Measurements from ENCODE around the gene ATF7. TPM values are rescaled to one million over a fixed set of nuclear protein-coding genes. Genes with fewer than 3 reads are reported as not detected.

The ATF7 gene
- total and polyA plus RNA-seq, 2 of the 13 experiments (the other 11 are each of a cell fraction or from before 2014, with no cell fraction given): 9.6 to 16.2 TPM

DNA sequence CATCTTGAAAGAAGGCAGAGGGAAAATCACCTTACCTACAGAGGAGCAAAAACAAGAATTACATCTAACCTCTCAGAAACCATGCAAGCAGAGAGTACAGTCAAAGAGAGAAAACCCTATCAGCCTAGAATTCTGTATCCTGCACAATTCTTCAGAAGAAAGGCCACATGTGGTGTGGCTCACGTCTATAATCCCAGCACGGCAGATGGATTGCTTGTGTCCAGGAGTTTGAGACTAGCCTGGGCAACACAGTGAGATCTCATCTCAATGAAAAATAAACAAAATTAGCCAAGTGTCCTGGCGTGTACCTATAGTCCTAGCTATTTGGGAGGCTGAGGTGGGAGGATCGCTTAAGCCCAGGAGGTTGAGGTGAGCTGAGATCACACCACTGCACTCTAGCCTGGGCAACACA lies 48.2 kb downstream of the ATF7 start (continued):
- TF ChIP-seq PRDM15 (CRISPR knock-in tag; IDR thresholded peaks at IDR 0.05): no peak
- TF ChIP-seq ZNF24 (IDR thresholded peaks at IDR 0.05): no peak
- TF ChIP-seq ZNF160 (CRISPR knock-in tag; IDR thresholded peaks at IDR 0.05): no peak
- no peak for TF ChIP-seq SMYD3 (CRISPR knock-in tag; IDR thresholded peaks at IDR 0.05)

GRCh38 chr12:53575502-53576249 lies 50.5 kb downstream of the ATF7 start:
- ChIA-PET CTCF (ENCODE audit: low intra/inter-chr PET ratio, low total read pairs) (no interaction called here), POLR2A (no interaction called here)
- Histone ChIP-seq H3K4me2 (ENCODE audit: low read depth, low read length) (no peak overlapping the region), H3K4me1 (ENCODE audit: insufficient read depth, low read length) (peaks cover 6% of the 10 kb centered on the region; the same call in 1 of the 2 replicates), H3K4me3 (replicated peaks in 1 of 3; ENCODE audit: insufficient read depth in 1 of 3, low read depth in 2 of 3, low read length in 3 of 3) (no peak overlapping the region), H3K36me3 (replicated peaks in 1 of 2; ENCODE audit: control insufficient read depth in 1 of 2, insufficient read depth in 2 of 2, low read length in 2 of 2) (peaks cover 2 to 8% of the 10 kb centered on the region in 2 experiments; a peak in 3 of 5 replicates), H3K9me3 (ENCODE audit: low read length) (no peaks in the 10 kb centered on the region), H3K27me3 (ENCODE audit: control insufficient read depth in 1 of 2, insufficient read depth in 2 of 2, low read length in 2 of 2) (no peaks in the 10 kb centered on the region), H4K20me1 (ENCODE audit: insufficient read depth, low read length) (no peaks in the 10 kb centered on the region), H3K9ac (ENCODE audit: insufficient read depth, low read depth, low read length) (no peak overlapping the region), H3K79me2 (ENCODE audit: insufficient read depth, low read length) (no peaks in the 10 kb centered on the region), H2AFZ (ENCODE audit: low read length) (no peak overlapping the region), H3K27ac (ENCODE audit: extremely low read length, insufficient read depth, low read length) (no peak overlapping the region)
- in situ Hi-C loops (cut with HindIII; ENCODE audit: extremely low pct_ligation_motif_present, low pct_unique_long_range_greater_than_20kb) (no loop called here), intact Hi-C loops (cut with micrococcal nuclease; ENCODE audit: unreplicated experiment) (no loop called here)
- ATAC-seq: no peak
- WGBS (ENCODE audit: low lambda C conversion rate): 98% methylated on average over 3 of the region's 3 CpGs
- no peak for DNase-seq (ENCODE audit: low spot score)
- FAIRE-seq: no peak
- no TSS peak for BruUV-seq (replicated peaks)
- no peak for TF ChIP-seq ZNF484 (CRISPR knock-in tag; IDR thresholded peaks at IDR 0.05; ENCODE audit: borderline replicate concordance, low read depth)
- TF ChIP-seq ZNF367 (CRISPR knock-in tag; IDR thresholded peaks at IDR 0.05; ENCODE audit: borderline replicate concordance): no peak
- TF ChIP-seq THRA (CRISPR knock-in tag; IDR thresholded peaks at IDR 0.05; ENCODE audit: borderline replicate concordance): no peak
- TF ChIP-seq ATAD3A (CRISPR knock-in tag; IDR thresholded peaks at IDR 0.05): no peak
- TF ChIP-seq ZNF224 (CRISPR knock-in tag; IDR thresholded peaks at IDR 0.05): no peak
- no peak for TF ChIP-seq ZBED4 (CRISPR knock-in tag; IDR thresholded peaks at IDR 0.05; ENCODE audit: borderline replicate concordance)
- peak; percentile 96 to 98 for TF ChIP-seq MAFK (conservative IDR thresholded peaks at IDR 0.05 in 1 of 2, IDR thresholded peaks at IDR 0.05 in 1 of 2; ENCODE audit: low read length in 2 of 2)
- no peak for TF ChIP-seq RBAK (CRISPR knock-in tag; IDR thresholded peaks at IDR 0.05)

Measured in HepG2 (cell line).